ENCODE measurements around the gene ING3.
"Not testable (repeated sequence)": the region's sequence is repeated elsewhere in the genome, so short reads cannot be mapped to it uniquely, and the experiment has no call there.

ING3 gene

GRCh38 chr7:120973849-120974248 is 23.3 kb downstream of the ING3 start:
- POLR2A ChIA-PET, result no interaction called here
- no peak for DNase-seq (ENCODE audit: low read depth, low spot score)
- CTCF ChIA-PET, result interaction anchor here (1.5 to 4.0 kb wide), 3 partner anchors 8 to 108 kb away, joined by 4 to 33 read pairs (median 6); no protein-coding TSS in a partner anchor

GRCh38 chr7:120979765-120980499 is 29.4 kb downstream of the ING3 start:
- H3K4me3 ChIP-seq (ENCODE audit: low read depth, low read length), result no peak overlapping the region
- ChIA-PET CTCF (interaction anchor here (0.6 to 3.8 kb wide), 7 partner anchors 8 to 187 kb away, joined by 3 to 24 read pairs (median 6); partner anchors contain the start of gene CPED1), POLR2A (interaction anchor here (0.8 to 1.1 kb wide), 2 partner anchors 16 to 103 kb away, joined by 3 read pairs; no protein-coding TSS in a partner anchor)
- no peak for DNase-seq (ENCODE audit: low read depth, low spot score)
- TF ChIP-seq CTCF (IDR thresholded peaks at IDR 0.05; ENCODE audit: insufficient read depth, low read length, missing control alignments), result no peak

More at GRCh38 chr7:120973849-120974248, 23.3 kb downstream of the ING3 start:
- no peak overlapping the region for H3K4me3 ChIP-seq (ENCODE audit: low read depth, low read length)
- TF ChIP-seq CTCF (IDR thresholded peaks at IDR 0.05; ENCODE audit: insufficient read depth, low read length, missing control alignments), result no peak

GRCh38 chr7:120981117-120981516 is 30.5 kb downstream of the ING3 start:
- ChIA-PET CTCF (interaction anchor here (1.0 to 2.9 kb wide), 4 partner anchors 101 to 188 kb away, joined by 4 to 9 read pairs (median 7); no protein-coding TSS in a partner anchor), POLR2A (no interaction called here)
- no peak for TF ChIP-seq CTCF (IDR thresholded peaks at IDR 0.05; ENCODE audit: insufficient read depth, low read length, missing control alignments)
- H3K4me3 ChIP-seq (ENCODE audit: low read depth, low read length), result no peak overlapping the region
- DNase-seq (ENCODE audit: low read depth, low spot score), result no peak

- POLR2A ChIA-PET, result no interaction called here
- no peak overlapping the region for H3K4me3 ChIP-seq (ENCODE audit: low read depth, low read length)
- no peak for TF ChIP-seq CTCF (IDR thresholded peaks at IDR 0.05; ENCODE audit: insufficient read depth, low read length, missing control alignments)
- DNase-seq (ENCODE audit: low read depth, low spot score), result no peak
- CTCF ChIA-PET, result no interaction called here
These were observed 31.5 kb downstream of the ING3 start for GRCh38 chr7:120981888-120982615.

- CTCF ChIA-PET; DNase-seq (ENCODE audit: low read depth, low spot score); POLR2A ChIA-PET; H3K4me3 ChIP-seq (ENCODE audit: low read depth, low read length): not testable (repeated sequence)
These were observed 33.0 kb downstream of the ING3 start for GRCh38 chr7:120983592-120983991.

- CTCF ChIA-PET, result interaction anchor here (0.6 to 9.1 kb wide), 8 partner anchors 10 to 178 kb away, joined by 3 to 219 read pairs (median 62); no protein-coding TSS in a partner anchor
- H3K4me3 ChIP-seq (ENCODE audit: low read depth, low read length), result no peak overlapping the region
- no peak for TF ChIP-seq CTCF (IDR thresholded peaks at IDR 0.05; ENCODE audit: insufficient read depth, low read length, missing control alignments)
- POLR2A ChIA-PET, result no interaction called here
- no peak for DNase-seq (ENCODE audit: low read depth, low spot score)
These were observed 33.8 kb downstream of the ING3 start for GRCh38 chr7:120984406-120984805.
